Measurements from ENCODE around the gene NEURL3. TPM values are rescaled to one million over a fixed set of nuclear protein-coding genes. Genes with fewer than 3 reads are reported as not detected.

NEURL3 gene
- total RNA-seq, 1 experiment from 2014 or later = not detected

- Mint-ChIP-seq H3K4me3 (ENCODE audit: unreplicated experiment) (no peak overlapping the region), H3K4me1 (ENCODE audit: insufficient read depth, unreplicated experiment) (no peaks in the 10 kb centered on the region), H3K36me3 (ENCODE audit: insufficient read depth, unreplicated experiment) (no peaks in the 10 kb centered on the region), H3K9me3 (ENCODE audit: unreplicated experiment) (no peaks in the 10 kb centered on the region), H3K27me3 (ENCODE audit: insufficient read depth, unreplicated experiment) (peaks cover 8% of the 10 kb centered on the region), H3K27ac (ENCODE audit: low read depth, unreplicated experiment) (no peak overlapping the region)
- ChIA-PET CTCF (interaction anchor here (1.1 to 1.5 kb wide), 2 partner anchors 15 to 30 kb away, joined by 4 to 6 read pairs; no protein-coding TSS in a partner anchor), POLR2A (no interaction called here)
- intact Hi-C loops (cut with micrococcal nuclease) = no loop called here
- no TSS peak for BruUV-seq (replicated peaks)
- DNase-seq (ENCODE audit: unreplicated experiment) = no peak
- TF ChIP-seq CTCF (IDR thresholded peaks at IDR 0.05; ENCODE audit: unreplicated experiment) = no peak
These were observed 19.5 kb upstream of the NEURL3 start for GRCh38 chr2:96524482-96525210.

GRCh38 chr2:96523659-96524481 is 18.7 kb upstream of the NEURL3 start:
- Mint-ChIP-seq H3K4me3 (ENCODE audit: unreplicated experiment) (no peak overlapping the region), H3K4me1 (ENCODE audit: insufficient read depth, unreplicated experiment) (no peaks in the 10 kb centered on the region), H3K27me3 (ENCODE audit: insufficient read depth, unreplicated experiment) (no peaks in the 10 kb centered on the region), H3K36me3 (ENCODE audit: insufficient read depth, unreplicated experiment) (no peaks in the 10 kb centered on the region), H3K9me3 (ENCODE audit: unreplicated experiment) (no peaks in the 10 kb centered on the region), H3K27ac (ENCODE audit: low read depth, unreplicated experiment) (no peak overlapping the region)
- TF ChIP-seq CTCF (IDR thresholded peaks at IDR 0.05; ENCODE audit: unreplicated experiment) = no peak
- no peak for DNase-seq (ENCODE audit: unreplicated experiment)
- CTCF ChIA-PET = interaction anchor here (0.6 to 1.6 kb wide), 4 partner anchors 13 to 384 kb away, joined by 3 to 4 read pairs (median 4); no protein-coding TSS in a partner anchor
- POLR2A ChIA-PET = no interaction called here
- no TSS peak for BruUV-seq (replicated peaks)
- intact Hi-C loops (cut with micrococcal nuclease) = no loop called here

DNA sequence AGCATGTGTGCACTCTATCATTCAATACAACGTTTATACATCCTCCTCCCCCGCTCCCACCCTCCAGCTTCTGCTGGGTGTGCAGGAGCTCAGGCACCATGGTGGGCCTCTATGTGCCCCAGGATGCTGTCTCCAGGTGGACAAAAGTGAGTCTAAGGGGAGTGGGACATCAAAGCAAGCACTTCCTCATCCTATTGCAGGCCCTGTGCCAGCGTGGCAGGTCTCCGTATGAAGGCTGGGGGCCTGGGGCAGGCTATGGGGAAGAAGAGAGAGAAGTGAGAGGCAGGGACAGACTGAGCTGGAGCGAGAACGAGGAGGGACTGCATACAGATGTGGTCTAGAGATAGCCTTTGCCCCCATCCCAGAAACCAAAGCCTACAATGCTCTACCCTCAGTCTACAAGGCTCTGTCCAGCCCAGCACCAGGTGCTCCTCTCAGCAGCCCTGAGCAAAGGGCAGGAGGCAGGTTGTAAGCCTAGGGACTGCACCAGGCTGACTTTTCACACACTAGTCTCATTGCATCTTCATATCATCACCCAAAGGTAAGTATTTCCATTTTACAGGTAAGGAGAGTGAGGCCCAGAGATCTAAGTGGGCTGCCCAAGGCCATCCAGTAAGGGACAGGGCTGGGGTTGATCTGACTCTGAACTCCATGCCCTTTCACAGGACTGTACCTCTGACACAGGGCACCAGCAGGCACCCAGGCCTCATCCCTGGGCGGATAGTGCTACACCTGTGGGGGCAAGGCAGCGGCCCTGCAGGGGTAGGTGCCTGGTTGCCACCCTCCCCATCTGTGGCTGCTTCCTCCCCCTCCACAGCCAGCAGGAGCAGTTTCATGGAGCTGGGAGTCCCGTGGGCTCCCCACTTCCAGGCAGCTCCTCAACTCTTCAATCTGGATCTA is 17.4 kb upstream of the NEURL3 start:
- Mint-ChIP-seq H3K27me3 (ENCODE audit: insufficient read depth, unreplicated experiment) (no peaks in the 10 kb centered on the region), H3K4me3 (ENCODE audit: unreplicated experiment) (no peak overlapping the region), H3K4me1 (ENCODE audit: insufficient read depth, unreplicated experiment) (no peaks in the 10 kb centered on the region), H3K27ac (ENCODE audit: low read depth, unreplicated experiment) (no peak overlapping the region), H3K9me3 (ENCODE audit: unreplicated experiment) (no peaks in the 10 kb centered on the region), H3K36me3 (ENCODE audit: insufficient read depth, unreplicated experiment) (no peaks in the 10 kb centered on the region)
- BruUV-seq (replicated peaks) = no TSS peak
- intact Hi-C loops (cut with micrococcal nuclease) = no loop called here
- no peak for TF ChIP-seq CTCF (IDR thresholded peaks at IDR 0.05; ENCODE audit: unreplicated experiment)
- DNase-seq (ENCODE audit: unreplicated experiment) = no peak
- CTCF ChIA-PET = interaction anchor here (0.6 to 1.6 kb wide), 4 partner anchors 12 to 428 kb away, joined by 3 to 7 read pairs (median 4); no protein-coding TSS in a partner anchor
- POLR2A ChIA-PET = no interaction called here
